ENCODE data around the gene SNCB.

GRCh38 chr5:176629317-176629852, 949 bp downstream of the SNCB start:
- TF ChIP-seq CTCF (IDR thresholded peaks at IDR 0.05) (no peak), POLR2A (IDR thresholded peaks at IDR 0.05) (no peak), EP300 (IDR thresholded peaks at IDR 0.05) (no peak)

All from ovary (tissue), 3 donors.